Ishikawa (cell line): Measurements from ENCODE around the gene CD164.

Experiments used
- CEBPB ChIP-seq: IDR thresholded peaks from 2 replicates; pipeline ENCODE4 v1.6.1; 2012
- CREB1 ChIP-seq: IDR thresholded peaks from 2 replicates; pipeline ENCODE4 v1.6.1; 2012; ENCODE audit warnings: low read depth
- EGR1 ChIP-seq: IDR thresholded peaks from 2 replicates; pipeline ENCODE4 v1.6.1; 2012
- EP300 ChIP-seq: IDR thresholded peaks from 2 replicates; pipeline ENCODE4 v1.6.1; 2012; ENCODE audit warnings: borderline replicate concordance
- FOXM1 ChIP-seq: IDR thresholded peaks from 2 replicates; pipeline ENCODE4 v1.6.1; 2012; ENCODE audit warnings: low read depth, borderline replicate concordance
- MAX ChIP-seq: IDR thresholded peaks from 2 replicates; pipeline ENCODE4 v1.6.1; 2012
- NFIC ChIP-seq: IDR thresholded peaks from 2 replicates; pipeline ENCODE4 v1.6.1; 2012
- RAD21 ChIP-seq: IDR thresholded peaks from 2 replicates; pipeline ENCODE4 v1.6.1; 2012; ENCODE audit warnings: low read depth
- REST ChIP-seq: IDR thresholded peaks from 2 replicates; pipeline ENCODE4 v1.6.1; 2012; ENCODE audit warnings: low read depth, mild to moderate bottlenecking
- TAF1 ChIP-seq: IDR thresholded peaks from 2 replicates; pipeline ENCODE4 v1.6.1; 2012; ENCODE audit warnings: low read depth, mild to moderate bottlenecking
- TCF12 ChIP-seq: IDR thresholded peaks from 2 replicates; pipeline ENCODE4 v1.6.1; 2012; ENCODE audit warnings: low read depth
- TEAD4 ChIP-seq: IDR thresholded peaks from 2 replicates; pipeline ENCODE4 v1.6.1; 2012
- YY1 ChIP-seq: IDR thresholded peaks from 2 replicates; pipeline ENCODE4 v1.6.1; 2012; ENCODE audit warnings: low read depth
- ZBTB7A ChIP-seq: IDR thresholded peaks from 2 replicates; pipeline ENCODE4 v1.6.1; 2012; ENCODE audit warnings: low read depth
- TF ChIP-seq, protein P1 (sequence below): IDR thresholded peaks from 2 replicates; pipeline ENCODE4 v1.6.1; 2012

Gene CD164

GRCh38 chr6:109316909-109317308, 65.4 kb downstream of the CD164 start:
- TF ChIP-seq FOXM1 = no peak
- no peak for TF ChIP-seq REST
- TF ChIP-seq ZBTB7A = no peak
- TF ChIP-seq RAD21 = no peak
- no peak for TF ChIP-seq EGR1
- TF ChIP-seq NFIC = no peak
- no peak for TF ChIP-seq MAX
- TF ChIP-seq CEBPB = no peak
- no peak for TF ChIP-seq TEAD4
- no peak for TF ChIP-seq TCF12
- TF ChIP-seq TAF1 = no peak
- no peak for TF ChIP-seq YY1
- TF ChIP-seq, protein P1, sequence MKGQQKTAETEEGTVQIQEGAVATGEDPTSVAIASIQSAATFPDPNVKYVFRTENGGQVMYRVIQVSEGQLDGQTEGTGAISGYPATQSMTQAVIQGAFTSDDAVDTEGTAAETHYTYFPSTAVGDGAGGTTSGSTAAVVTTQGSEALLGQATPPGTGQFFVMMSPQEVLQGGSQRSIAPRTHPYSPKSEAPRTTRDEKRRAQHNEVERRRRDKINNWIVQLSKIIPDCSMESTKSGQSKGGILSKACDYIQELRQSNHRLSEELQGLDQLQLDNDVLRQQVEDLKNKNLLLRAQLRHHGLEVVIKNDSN = no peak
- no peak for TF ChIP-seq EP300
- TF ChIP-seq CREB1 = no peak
